Mammary epithelial cell (primary cell): Measurements from ENCODE around the gene SYNJ2.

Experiments used
- CTCF ChIP-seq, 2 donors: IDR thresholded peaks in 1 of 2; conservative IDR thresholded peaks in 1 of 2; 2 replicates each; pipeline ENCODE4 v1.5.1; 2011 to 2012; ENCODE audit warnings: inconsistent platforms in 2 of 2, low read length in 2 of 2, mild to moderate bottlenecking in 2 of 2, control low read depth in 1 of 2, low read depth in 1 of 2; ENCODE audit not compliant: insufficient read depth in 1 of 2; ENCODE audit errors: extremely low read depth in 1 of 2
- EZH2 ChIP-seq: IDR thresholded peaks from 2 replicates; pipeline ENCODE4 v1.6.1; 2012; ENCODE audit warnings: low read length, inconsistent platforms, borderline replicate concordance

GRCh38 chr6:157990321-157991066, 8.8 kb downstream of the SYNJ2 start:
- TF ChIP-seq EZH2 = no peak
- TF ChIP-seq CTCF (conservative IDR thresholded peaks at IDR 0.05 in 1 of 2, IDR thresholded peaks at IDR 0.05 in 1 of 2; ENCODE audit: extremely low read depth in 1 of 2, insufficient read depth in 1 of 2, low read depth in 1 of 2, low read length in 2 of 2) = no peak
